ENCODE measurements around the gene FAM185A. TPM values are rescaled to one million over a fixed set of nuclear protein-coding genes. Genes with fewer than 3 reads are reported as not detected.
"Not testable (repeated sequence)": the region's sequence is repeated elsewhere in the genome, so short reads cannot be mapped to it uniquely, and the experiment has no call there.

Gene FAM185A
- polyA plus RNA-seq (2013, experiment 1 of 2; ENCODE audit: insufficient read length): 2.6 TPM
- 3.0 TPM for polyA plus RNA-seq (2013, experiment 2 of 2; ENCODE audit: insufficient read length)

DNA sequence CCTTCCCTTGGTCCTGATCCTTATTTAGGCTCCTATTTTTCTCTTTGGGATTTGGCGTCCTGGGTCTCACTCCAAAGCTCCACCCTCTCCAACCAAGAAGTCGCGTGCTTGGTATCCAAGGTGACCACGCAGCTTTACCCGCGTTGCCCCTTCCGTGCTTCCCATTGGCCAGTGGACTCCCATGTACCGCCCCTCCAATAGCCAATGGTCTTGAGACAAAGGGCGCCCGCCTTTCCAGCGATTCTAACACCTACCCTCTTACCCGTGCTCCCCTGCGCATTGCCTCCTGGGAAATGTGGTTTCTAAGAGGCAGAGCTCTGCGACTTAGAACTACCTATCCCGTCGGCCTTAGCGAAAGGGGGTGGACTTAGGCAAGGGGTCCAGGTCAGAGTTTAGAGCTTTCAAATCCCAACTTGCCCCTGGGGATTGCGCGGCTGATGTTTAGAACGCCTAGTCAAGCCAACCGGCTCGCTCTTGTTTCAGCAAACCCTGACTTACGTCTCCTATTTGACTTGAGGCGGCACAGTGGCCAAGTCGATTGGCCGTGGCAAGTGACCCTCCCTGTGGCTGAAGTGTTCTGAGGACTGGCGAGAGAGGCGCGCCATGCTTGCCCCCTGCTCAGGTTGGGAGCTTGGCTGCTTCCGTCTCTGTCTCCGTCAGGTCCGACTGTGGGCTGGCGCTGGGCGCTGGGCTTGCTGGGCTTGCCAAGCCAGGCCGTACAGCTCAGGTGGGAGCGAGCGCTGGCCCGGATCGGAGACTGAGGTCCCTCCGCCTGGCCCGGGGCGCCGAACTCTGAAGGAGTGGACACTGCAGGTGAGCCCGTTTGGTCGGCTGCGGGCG is at the start of gene FAM185A:
FAM185A (plus strand) TSS at position 395 of the 840 bp plus-strand sequence; CDS start at position 604, 209 bp downstream.
- DNase-seq: peak; percentile 99

DNA sequence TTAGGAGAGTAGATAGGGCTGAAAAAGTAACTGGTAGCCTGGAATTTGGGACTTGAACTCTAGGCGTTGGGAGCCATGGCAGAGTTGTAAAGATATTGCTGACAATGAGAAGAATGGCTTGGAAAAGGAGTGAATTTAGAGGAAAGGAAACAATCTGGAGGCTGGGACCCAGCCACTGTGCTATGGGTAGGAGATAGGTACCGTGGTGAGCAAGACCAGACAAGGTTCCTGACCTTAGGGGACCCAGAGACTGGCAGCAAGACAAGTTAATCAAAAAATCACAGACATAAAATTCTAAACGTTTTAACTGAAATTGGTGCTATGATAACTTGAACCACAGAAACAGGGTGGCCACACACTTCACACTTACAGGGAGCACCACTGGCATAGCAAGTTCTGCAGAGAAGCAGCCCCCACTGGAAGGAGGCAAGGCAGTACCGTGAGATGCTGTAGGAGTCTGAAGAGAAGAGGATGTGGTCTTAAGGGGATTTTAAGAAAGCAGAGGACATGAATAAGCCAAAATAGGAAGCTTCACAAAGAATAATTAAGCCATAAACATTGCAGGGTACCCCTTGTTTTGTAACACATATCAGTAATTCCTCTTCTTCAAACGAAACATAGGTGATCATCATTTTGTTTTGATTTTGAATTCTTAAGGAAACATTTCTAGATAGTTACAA is 35.6 kb upstream of the FAM185A start:
- DNase-seq: not testable (repeated sequence)

DNA sequence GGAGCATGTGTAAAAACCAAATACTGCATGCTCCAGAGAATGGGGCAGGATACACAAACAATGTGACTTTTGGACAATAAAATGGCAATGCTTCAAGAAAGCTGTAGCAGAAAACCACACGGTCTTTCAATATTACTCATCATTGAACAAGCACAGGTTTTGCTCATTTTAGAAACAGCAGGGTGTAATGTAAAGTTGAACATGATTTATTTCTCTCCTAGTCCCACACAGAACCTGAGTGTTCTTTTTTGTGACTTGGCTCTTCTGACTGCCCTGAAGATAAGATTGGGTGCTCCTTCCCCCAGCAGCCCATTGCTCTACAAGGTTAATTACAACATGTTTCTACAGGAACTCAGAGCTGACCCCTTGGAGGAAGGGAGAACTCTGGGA is 35.1 kb upstream of the FAM185A start:
- not testable (repeated sequence) for DNase-seq

GRCh38 chr7:102714774-102715522 is 33.9 kb upstream of the FAM185A start:
- DNase-seq: not testable (repeated sequence)

DNA sequence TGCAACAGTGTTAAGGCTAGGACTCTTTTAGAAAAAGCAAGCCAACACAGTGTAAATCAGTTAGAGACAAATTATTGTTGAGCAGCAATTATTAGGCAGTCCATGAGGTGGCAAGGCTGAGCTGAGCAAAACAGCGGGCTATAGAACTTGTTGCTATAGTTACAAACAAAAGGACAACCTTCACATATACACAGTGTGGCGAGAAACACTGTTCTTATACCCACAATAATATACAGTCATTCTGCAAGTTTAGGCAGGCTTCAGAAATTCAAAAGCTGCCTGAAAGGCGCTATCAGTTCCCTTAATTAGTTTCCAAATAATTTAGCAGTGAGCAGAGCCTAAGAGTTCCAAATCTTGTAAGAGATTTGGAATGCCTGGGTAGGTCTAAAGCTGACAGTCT is 33.1 kb upstream of the FAM185A start:
- DNase-seq: not testable (repeated sequence)

DNA sequence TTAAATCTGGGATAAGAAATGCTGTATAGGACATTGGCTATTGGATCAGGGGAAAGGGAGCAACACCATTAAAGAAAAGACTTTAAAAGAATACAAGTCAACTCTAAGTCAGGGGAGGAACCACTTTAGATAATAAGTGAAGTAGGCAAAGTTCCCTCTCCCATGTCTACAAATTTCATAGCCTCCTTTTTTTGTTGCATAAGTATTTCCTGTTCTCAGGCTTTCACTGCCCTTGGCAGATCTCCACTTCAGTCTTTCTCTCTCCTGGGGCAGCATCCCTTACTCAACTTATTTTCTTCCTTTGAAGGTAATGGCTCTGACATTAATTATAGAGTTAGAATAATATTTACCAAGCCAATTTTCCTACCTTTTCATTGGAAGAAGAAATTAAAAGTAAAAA is 30.3 kb upstream of the FAM185A start:
- peak; percentile 31 for DNase-seq

GRCh38 chr7:102726170-102726569 is 22.6 kb upstream of the FAM185A start:
- not testable (repeated sequence) for DNase-seq

DNA sequence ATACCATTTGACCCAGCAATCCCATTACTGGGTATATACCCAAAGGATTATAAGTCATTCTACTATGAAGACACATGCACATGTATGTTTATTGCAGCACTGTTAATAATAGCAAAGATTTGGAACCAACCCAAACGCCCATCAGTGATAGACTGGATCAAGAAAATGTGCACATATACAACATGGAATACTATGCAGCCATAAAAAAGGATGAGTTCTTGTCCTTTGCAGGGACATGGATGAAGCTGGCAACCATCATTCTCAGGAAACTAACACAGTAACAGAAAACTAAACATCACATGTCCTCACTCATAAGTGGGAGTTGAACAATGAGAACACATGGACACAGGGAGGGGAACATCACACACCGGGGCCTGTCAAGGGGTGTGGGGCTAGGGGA is 19.1 kb upstream of the FAM185A start:
- DNase-seq: not testable (repeated sequence)

- DNase-seq: not testable (repeated sequence)
Measured at GRCh38 chr7:102730431-102730830, 18.4 kb upstream of the FAM185A start.

DNA sequence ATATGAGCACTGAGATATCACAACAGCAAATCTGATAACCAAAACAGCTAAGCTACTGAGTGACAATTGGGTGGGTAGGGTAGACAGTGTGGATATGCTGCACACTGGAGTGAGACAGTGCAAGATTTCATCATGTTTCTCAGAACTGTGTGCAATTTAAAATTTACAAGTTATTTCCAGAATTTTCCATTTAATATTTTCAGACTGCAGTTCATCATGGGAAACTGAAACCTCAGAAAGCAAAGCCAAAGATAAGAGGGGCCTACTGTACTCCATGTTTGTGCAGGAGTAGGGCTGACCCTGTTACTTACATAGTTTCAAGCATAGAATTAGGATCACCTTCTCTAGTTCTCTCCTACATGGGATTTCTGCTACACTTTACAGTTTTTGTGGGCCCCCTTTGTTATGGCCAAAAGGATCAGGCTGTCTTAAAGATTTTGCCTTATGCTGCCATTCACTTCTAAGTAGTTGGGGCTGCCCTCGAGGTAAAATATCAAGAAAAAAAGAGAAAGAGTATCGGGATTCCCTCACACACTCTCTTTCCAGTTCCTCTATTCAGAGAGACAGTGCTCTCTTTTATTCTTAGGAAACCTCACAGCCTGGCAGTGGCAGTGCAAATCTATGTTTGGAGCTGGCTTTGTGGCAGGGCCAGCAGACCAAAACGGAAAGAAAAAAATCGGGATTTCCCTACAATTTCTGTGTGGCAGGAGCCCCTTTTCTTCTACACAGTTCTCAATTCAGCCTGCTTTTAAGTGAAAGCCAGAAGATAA is 6.6 kb upstream of the FAM185A start:
- not testable (repeated sequence) for DNase-seq

- DNase-seq: not testable (repeated sequence)
Measured at GRCh38 chr7:102743861-102744260, 4.9 kb upstream of the FAM185A start.

- peak; percentile 5 for DNase-seq
Measured at GRCh38 chr7:102745494-102746288, 3.1 kb upstream of the FAM185A start.

GRCh38 chr7:102749445-102749786 is 617 bp downstream of the FAM185A start:
- not testable (repeated sequence) for DNase-seq

GRCh38 chr7:102758227-102758626 is 9.4 kb downstream of the FAM185A start:
- DNase-seq: not testable (repeated sequence)

DNA sequence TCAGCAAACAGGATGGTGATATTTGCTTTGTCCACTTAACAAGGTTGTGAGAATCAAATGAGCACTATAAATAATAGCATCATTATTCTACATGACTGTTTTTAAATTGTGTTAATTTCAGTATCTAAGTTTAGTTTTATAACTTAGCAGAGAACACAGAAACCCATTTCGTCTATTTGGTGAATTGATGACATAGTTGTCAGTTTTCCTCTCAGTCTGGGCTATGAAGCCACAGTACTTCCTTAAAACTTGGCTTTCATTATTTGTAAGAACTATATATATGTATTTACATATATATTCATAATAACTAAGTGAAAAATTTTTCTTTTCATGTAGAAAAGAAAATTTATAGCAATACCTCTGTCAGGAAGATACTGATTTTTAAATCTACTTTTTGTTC is 11.1 kb downstream of the FAM185A start:
- DNase-seq: not testable (repeated sequence)

GRCh38 chr7:102761234-102761633 is 12.4 kb downstream of the FAM185A start:
- DNase-seq: not testable (repeated sequence)

DNA sequence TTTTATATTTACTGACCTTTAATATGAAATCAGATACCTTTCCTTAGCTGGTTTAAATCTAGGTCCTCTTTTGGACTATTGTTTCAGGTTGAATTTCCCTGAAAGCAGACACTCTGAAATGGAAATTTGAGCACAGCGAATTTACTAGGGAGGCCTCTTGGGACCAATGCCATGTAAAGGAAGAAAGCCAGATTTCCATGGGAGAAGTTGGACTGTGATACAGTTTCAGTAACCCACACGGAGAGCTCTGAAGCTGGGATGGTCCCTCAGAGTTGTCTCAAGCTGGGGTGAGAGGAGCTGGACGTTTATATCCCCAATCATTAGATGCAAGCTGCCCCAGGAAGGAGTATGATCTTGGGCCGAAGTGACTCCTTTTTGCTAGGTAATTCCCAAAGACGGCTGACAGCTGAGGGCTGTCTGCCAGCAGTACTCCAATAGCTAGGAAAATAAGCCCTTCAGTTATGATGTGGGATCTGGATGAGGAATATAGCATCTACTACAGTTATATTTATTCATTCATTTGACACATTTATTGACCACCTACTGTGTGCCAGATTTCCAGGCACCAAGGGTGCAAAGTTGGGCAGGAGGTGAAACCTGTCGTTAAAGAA is 14.6 kb downstream of the FAM185A start:
- not testable (repeated sequence) for DNase-seq

DNA sequence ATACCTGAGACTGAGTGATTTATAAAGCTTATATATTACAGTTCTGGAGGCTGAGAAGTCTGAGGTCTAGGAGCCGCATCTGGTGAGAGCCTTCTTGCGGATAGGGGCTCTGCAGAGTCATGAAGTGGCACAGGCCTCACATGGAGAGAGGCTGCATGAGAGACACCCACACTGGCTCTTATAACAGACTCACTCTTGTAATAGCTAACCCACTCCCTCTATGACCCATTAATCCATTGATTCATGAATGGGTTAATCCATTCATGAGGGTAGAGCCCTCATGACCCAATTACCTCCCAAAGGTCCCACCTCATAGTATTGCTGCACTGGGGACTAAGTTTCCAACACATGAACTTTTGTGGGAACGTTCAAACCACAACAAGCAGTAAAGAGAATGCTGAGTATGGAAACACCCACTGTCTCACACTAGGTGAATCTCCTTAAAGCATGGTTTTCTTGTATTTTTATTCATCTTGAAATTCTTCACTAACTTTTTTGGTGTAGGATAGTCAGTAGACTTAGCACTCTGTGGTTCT is 20.9 kb downstream of the FAM185A start:
- DNase-seq: not testable (repeated sequence)

GRCh38 chr7:102770467-102770866 is 21.7 kb downstream of the FAM185A start:
- not testable (repeated sequence) for DNase-seq

GRCh38 chr7:102776217-102776616 is 27.4 kb downstream of the FAM185A start:
- DNase-seq: not testable (repeated sequence)
